ENCODE measurements around the gene STT3B. TPM values are rescaled to one million over a fixed set of nuclear protein-coding genes. Genes with fewer than 3 reads are reported as not detected.

The STT3B gene
- total and polyA plus RNA-seq, 8 donors: 15.1 to 183 (median 49.1) TPM

DNA sequence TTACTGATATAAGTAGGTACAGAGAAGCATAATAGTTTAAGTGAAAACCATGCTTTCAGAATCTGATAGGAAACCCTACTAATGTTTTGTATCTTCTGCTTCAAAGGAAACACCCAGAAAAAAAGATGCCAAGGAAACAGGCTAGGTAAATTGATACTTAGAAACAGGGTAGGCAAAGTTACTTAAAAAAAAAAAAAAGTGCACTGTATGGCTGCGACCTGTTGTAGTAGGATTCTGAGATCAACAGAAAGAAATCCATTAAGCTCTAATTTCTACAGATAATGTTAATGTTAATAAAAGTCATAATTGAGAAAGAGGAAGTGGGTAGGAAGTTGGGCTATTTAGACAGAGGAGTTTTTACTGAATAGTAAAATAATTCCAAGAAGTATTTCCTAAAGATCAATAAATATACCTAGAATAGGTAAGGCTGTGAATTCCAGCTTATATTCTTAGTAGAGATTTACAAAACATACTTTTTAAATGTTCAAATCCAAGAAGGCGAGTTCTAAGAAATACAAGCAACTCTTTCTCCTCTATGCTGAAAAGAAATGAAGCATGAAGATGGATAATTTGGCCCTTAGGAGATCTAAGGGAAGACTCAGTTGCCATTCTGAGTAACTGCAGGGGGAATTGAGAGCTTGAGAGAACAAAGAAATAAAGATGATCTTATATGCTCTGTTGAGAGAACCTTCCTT, 24.1 kb upstream of the STT3B start:
- no peaks in the 10 kb centered on the region for H3K4me1 ChIP-seq
- no peak overlapping the region for H3K27ac ChIP-seq
- no peaks in the 10 kb centered on the region for H3K9me3 ChIP-seq
- no peaks in the 10 kb centered on the region for H3K36me3 ChIP-seq
- no peak for DNase-seq
- H3K27me3 ChIP-seq: no peaks in the 10 kb centered on the region
- whole genome bisulfite sequencing, 5 donors: 80 to 88% (median 83%) methylated on average over 2 of the region's 2 CpGs
- TF ChIP-seq POLR2A (IDR thresholded peaks at IDR 0.05) (no peak), CTCF (IDR thresholded peaks at IDR 0.05) (no peak), POLR2AphosphoS5 (IDR thresholded peaks at IDR 0.05) (no peak), EP300 (IDR thresholded peaks at IDR 0.05) (no peak)
- intact Hi-C loops (cut with DNase I; ENCODE audit: low total_unique reads): no loop called here
- H3K4me3 ChIP-seq: no peak overlapping the region

DNA sequence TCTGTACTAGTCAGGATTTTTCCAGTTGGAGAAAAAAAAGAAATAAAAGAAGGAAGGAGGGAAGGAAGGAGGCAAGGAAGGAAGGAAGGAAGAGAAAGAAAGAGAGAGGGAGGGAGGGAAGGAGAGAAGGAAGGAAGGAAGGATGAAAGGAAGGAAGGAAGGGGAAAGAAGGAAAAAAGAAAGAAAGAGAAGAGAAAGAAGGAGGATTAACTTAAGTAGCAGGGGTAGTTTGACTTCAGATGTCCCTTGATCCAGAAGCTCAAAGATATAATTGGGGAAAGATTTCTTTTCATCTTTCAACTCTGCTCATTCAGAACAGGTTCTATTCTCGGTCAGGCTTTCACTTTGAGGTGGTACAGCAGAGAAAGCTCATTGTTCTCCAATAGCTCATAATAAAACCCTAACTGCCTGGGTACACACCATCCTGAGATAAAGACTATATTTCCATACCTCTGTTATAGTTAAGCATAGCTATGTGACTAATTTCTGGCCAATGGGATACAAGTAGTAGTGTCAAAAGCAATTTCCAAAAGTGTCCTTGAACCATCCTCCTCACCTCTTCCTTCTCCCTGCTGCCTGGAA, 23.5 kb upstream of the STT3B start:
- Histone ChIP-seq H3K9me3 (no peaks in the 10 kb centered on the region), H3K27ac (no peak overlapping the region), H3K4me3 (no peak overlapping the region), H3K27me3 (no peaks in the 10 kb centered on the region), H3K4me1 (no peaks in the 10 kb centered on the region), H3K36me3 (no peaks in the 10 kb centered on the region)
- TF ChIP-seq POLR2A (IDR thresholded peaks at IDR 0.05) (no peak), CTCF (IDR thresholded peaks at IDR 0.05) (no peak), EP300 (IDR thresholded peaks at IDR 0.05) (no peak), POLR2AphosphoS5 (IDR thresholded peaks at IDR 0.05) (no peak)
- intact Hi-C loops (cut with DNase I; ENCODE audit: low total_unique reads): no loop called here
- 24 to 61% (median 34%) methylated on average over 1 of the region's 1 CpG for WGBS, 5 donors
- DNase-seq: no peak

DNA sequence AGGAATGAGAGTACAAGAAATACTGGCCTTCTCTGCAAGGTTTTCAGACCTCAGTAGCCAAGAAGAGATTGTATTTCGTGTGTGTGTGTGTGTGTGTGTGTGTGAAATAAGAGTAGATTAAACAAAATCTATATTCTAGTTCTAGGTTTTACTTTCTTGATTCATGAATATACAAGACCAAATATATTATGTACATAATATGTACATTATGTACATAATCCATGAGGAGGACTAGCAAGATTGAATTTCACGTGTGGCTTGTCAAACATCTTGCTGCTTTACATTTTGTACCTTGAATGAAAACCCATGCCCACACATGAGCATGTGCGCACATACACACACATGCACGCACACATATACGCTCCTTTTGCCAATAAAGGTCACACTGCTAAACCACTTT, 18.2 kb upstream of the STT3B start:
- H3K36me3 ChIP-seq: no peaks in the 10 kb centered on the region
- H3K27ac ChIP-seq: no peak overlapping the region
- H3K4me3 ChIP-seq: no peak overlapping the region
- intact Hi-C loops (cut with DNase I; ENCODE audit: low total_unique reads): no loop called here
- no peaks in the 10 kb centered on the region for H3K9me3 ChIP-seq
- TF ChIP-seq POLR2AphosphoS5 (IDR thresholded peaks at IDR 0.05) (no peak), EP300 (IDR thresholded peaks at IDR 0.05) (no peak), POLR2A (IDR thresholded peaks at IDR 0.05) (no peak), CTCF (IDR thresholded peaks at IDR 0.05) (no peak)
- DNase-seq: no peak
- no peaks in the 10 kb centered on the region for H3K4me1 ChIP-seq
- WGBS, 5 donors: 81 to 88% (median 88%) methylated on average over 5 of the region's 5 CpGs
- H3K27me3 ChIP-seq: no peaks in the 10 kb centered on the region

DNA sequence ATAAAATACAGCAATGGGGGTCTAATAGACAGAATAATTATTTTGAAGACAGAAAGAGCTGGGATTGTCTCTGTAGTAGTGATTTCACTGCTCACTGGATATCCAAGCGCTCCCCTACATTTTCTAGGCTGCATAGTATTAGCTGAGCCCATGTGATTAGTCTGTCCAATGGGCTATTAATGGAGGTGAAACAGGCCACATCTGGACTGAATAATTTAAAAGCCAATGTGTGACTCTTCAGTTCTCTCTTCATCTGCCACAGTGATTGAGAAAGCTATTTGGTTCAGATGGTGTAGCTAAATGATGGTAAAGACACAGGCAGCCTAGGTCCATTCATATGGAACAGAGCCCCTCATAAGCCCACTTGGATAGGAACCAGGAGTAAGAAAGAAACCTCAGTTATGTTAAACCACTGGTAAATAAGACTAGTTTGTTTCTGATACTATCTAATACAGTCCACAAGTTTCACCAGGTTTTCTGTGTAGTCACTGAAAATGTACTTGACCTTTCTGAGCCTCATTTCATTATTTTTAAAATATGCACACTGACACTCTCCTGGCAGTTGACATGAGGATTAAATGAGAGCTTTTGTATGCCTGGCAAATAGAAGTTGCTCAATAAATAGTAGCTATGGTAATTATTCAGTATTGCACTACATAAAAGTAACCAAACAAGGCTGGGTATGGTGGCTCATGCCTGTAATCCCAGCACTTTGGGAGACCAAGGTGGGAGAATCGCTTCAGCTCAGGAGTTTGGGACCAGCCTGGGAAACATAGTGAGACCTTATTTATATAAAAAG, 17.0 kb upstream of the STT3B start:
- H3K4me1 ChIP-seq: no peaks in the 10 kb centered on the region
- no peak for DNase-seq
- no peak for TF ChIP-seq EP300 (IDR thresholded peaks at IDR 0.05)
- no peak for TF ChIP-seq POLR2AphosphoS5 (IDR thresholded peaks at IDR 0.05)
- TF ChIP-seq CTCF (IDR thresholded peaks at IDR 0.05): no peak
- no peak for TF ChIP-seq POLR2A (IDR thresholded peaks at IDR 0.05)
- no peaks in the 10 kb centered on the region for H3K36me3 ChIP-seq
- no peak overlapping the region for H3K4me3 ChIP-seq
- no peak overlapping the region for H3K27ac ChIP-seq
- H3K27me3 ChIP-seq: no peaks in the 10 kb centered on the region
- intact Hi-C loops (cut with DNase I; ENCODE audit: low total_unique reads): no loop called here
- 89 to 99% (median 97%) methylated on average over 2 of the region's 2 CpGs for WGBS, 5 donors
- no peaks in the 10 kb centered on the region for H3K9me3 ChIP-seq

Measured in stomach (tissue), 9 donors.